CD4-positive, alpha-beta T cell (primary cell): Measurements from ENCODE around the gene BMI1. TPM values are rescaled to one million over a fixed set of nuclear protein-coding genes. Genes with fewer than 3 reads are reported as not detected.
"Not testable (repeated sequence)": the region's sequence is repeated elsewhere in the genome, so short reads cannot be mapped to it uniquely, and the experiment has no call there.

Source experiments
- ATAC-seq: fragments of 200-7000 bp; cut with Tn5 transposase; one replicate; pipeline ENCODE4 v1.10.0; 2022; ENCODE audit warnings: mild to moderate bottlenecking; ENCODE audit not compliant: poor library complexity
- CTCF ChIA-PET: fragments of 350-600 bp; sonication (Branson Sonifier 250); formaldehyde crosslinking; loops from one replicate; lab custom pipeline; 2021; ENCODE audit warnings: antibody characterized with exemption, inconsistent platforms; lab: Charles Lee
- POLR2A ChIA-PET: fragments of 350-600 bp; sonication (Branson Sonifier 250); formaldehyde crosslinking; loops from one replicate; lab custom pipeline; 2021; ENCODE audit warnings: antibody characterized with exemption, inconsistent platforms; lab: Charles Lee
- DNase-seq, 14 experiments: peaks; one replicate each; pipeline ENCODE4 v3.0.0-alpha.2; 2013 to 2020; ENCODE audit warnings: mixed read lengths in 2 of 14
- H3K27ac ChIP-seq, 2 donors: one replicate each; pipeline versions ENCODE4 v1.5.1 to v1.7.0; 2013; ENCODE audit warnings: low read length in 2 of 2, low read depth in 1 of 2, mild to moderate bottlenecking in 1 of 2
- H3K27me3 ChIP-seq, 2 experiments: 1 replicate in 1 of 2; 2 replicates in 1 of 2; pipeline versions ENCODE4 v1.6.1 to v1.7.0; 2013; ENCODE audit warnings: low read length in 2 of 2, control low read depth in 1 of 2, mild to moderate bottlenecking in 1 of 2, moderate library complexity in 1 of 2; ENCODE audit not compliant: insufficient read depth in 2 of 2, control insufficient read depth in 1 of 2
- H3K36me3 ChIP-seq: one replicate; pipeline ENCODE4 v1.6.1; 2013; ENCODE audit warnings: low read length, control low read depth; ENCODE audit not compliant: insufficient read depth
- H3K4me1 ChIP-seq: one replicate; pipeline ENCODE4 v1.6.1; 2013; ENCODE audit warnings: low read length, control low read depth; ENCODE audit not compliant: insufficient read depth
- H3K4me3 ChIP-seq: one replicate; pipeline ENCODE4 v1.5.1; 2013; ENCODE audit warnings: mild to moderate bottlenecking, low read length, moderate library complexity
- H3K9me3 ChIP-seq, 2 experiments: 1 replicate in 1 of 2; 2 replicates in 1 of 2; pipeline versions ENCODE4 v1.6.1 to v1.7.0; 2013; ENCODE audit warnings: low read length in 2 of 2, mild to moderate bottlenecking in 2 of 2, control low read depth in 1 of 2, moderate library complexity in 1 of 2; ENCODE audit not compliant: control insufficient read depth in 1 of 2, insufficient read depth in 1 of 2
- H3K27ac Mint-ChIP-seq: one replicate; pipeline ENCODE4 v1.8.0; 2020; ENCODE audit warnings: mixed read lengths
- H3K27me3 Mint-ChIP-seq: one replicate; pipeline ENCODE4 v1.8.0; 2021; ENCODE audit warnings: mixed read lengths
- H3K36me3 Mint-ChIP-seq: one replicate; pipeline ENCODE4 v1.8.0; 2021; ENCODE audit warnings: low read depth, mixed read lengths
- H3K4me1 Mint-ChIP-seq: one replicate; pipeline ENCODE4 v1.8.0; 2021; ENCODE audit warnings: low read depth, mixed read lengths
- H3K4me3 Mint-ChIP-seq: one replicate; pipeline ENCODE4 v1.8.0; 2020; ENCODE audit warnings: mild to moderate bottlenecking, mixed read lengths
- H3K9me3 Mint-ChIP-seq: one replicate; pipeline ENCODE4 v1.8.0; 2020; ENCODE audit warnings: mixed read lengths
- CTCF ChIP-seq: fragments of 200-600 bp; IDR thresholded peaks from one replicate; pipeline ENCODE4 v1.8.0; 2022; ENCODE audit warnings: antibody characterized with exemption, mild to moderate bottlenecking
- intact Hi-C, 2 experiments: fragments of 100-400 bp; cut with DNase I in 1 of 2; cut with micrococcal nuclease in 1 of 2; formaldehyde crosslinking; loops; one replicate each; pipeline versions ENCODE4 v1.15.1 to v1.9.0; 2023 to 2025; cut with DNase I, micrococcal nuclease
- total RNA-seq, 174 experiments: library from RNA in 2 of 174; stranded (reverse) in 2 of 174; gene quantifications; one replicate each; pipeline ENCODE4 v1.2.3 and lab custom pipeline; 2021 to 2026

BMI1 gene
- total RNA-seq, 2 experiments from 2014 or later: 65.4 to 69.3 TPM

GRCh38 chr10:22305721-22306120 lies 15.2 kb upstream of the BMI1 start:
- no peak overlapping the region for H3K27ac Mint-ChIP-seq
- Histone ChIP-seq H3K27ac (no peak overlapping the region), H3K4me3 (no peak overlapping the region), H3K27me3 (peaks cover 0 to 8% of the 10 kb centered on the region in 2 experiments), H3K36me3 (no peaks in the 10 kb centered on the region), H3K9me3 (no peaks in the 10 kb centered on the region), H3K4me1 (no peaks in the 10 kb centered on the region)
- no peaks in the 10 kb centered on the region for H3K36me3 Mint-ChIP-seq
- ATAC-seq: no peak
- no peaks in the 10 kb centered on the region for H3K9me3 Mint-ChIP-seq
- TF ChIP-seq CTCF: no peak
- CTCF ChIA-PET: interaction anchor here (0.5 kb wide), 1 partner anchor 60 kb away, joined by 3 read pairs; no protein-coding TSS in a partner anchor
- no peaks in the 10 kb centered on the region for H3K27me3 Mint-ChIP-seq
- intact Hi-C loops: no loop called here
- no peak overlapping the region for H3K4me3 Mint-ChIP-seq
- no peak for DNase-seq
- no peaks in the 10 kb centered on the region for H3K4me1 Mint-ChIP-seq
- POLR2A ChIA-PET: no interaction called here

- peaks cover 0 to 8% of the 10 kb centered on the region in 2 experiments for H3K27me3 ChIP-seq
- H3K4me1 ChIP-seq: no peaks in the 10 kb centered on the region
- no peak for ATAC-seq
- H3K9me3 ChIP-seq: no peaks in the 10 kb centered on the region
- ChIA-PET CTCF (no interaction called here), POLR2A (interaction anchor here (1.3 kb wide), 1 partner anchor 11 kb away, joined by 4 read pairs; no protein-coding TSS in a partner anchor)
- Mint-ChIP-seq H3K36me3 (no peaks in the 10 kb centered on the region), H3K27me3 (no peaks in the 10 kb centered on the region), H3K4me1 (no peaks in the 10 kb centered on the region), H3K9me3 (no peaks in the 10 kb centered on the region), H3K27ac (no peak overlapping the region), H3K4me3 (no peak overlapping the region)
- no peaks in the 10 kb centered on the region for H3K36me3 ChIP-seq
- no peak for TF ChIP-seq CTCF
- intact Hi-C loops: no loop called here
- H3K27ac ChIP-seq: no peak overlapping the region
- H3K4me3 ChIP-seq: no peak overlapping the region
- DNase-seq: no peak
These were observed 12.5 kb upstream of the BMI1 start for GRCh38 chr10:22308390-22308789.

- Histone ChIP-seq H3K4me3 (no peak overlapping the region), H3K27me3 (peaks cover 0 to 4% of the 10 kb centered on the region in 2 experiments), H3K4me1 (no peaks in the 10 kb centered on the region), H3K9me3 (no peaks in the 10 kb centered on the region), H3K36me3 (no peaks in the 10 kb centered on the region), H3K27ac (no peak overlapping the region)
- intact Hi-C loops: no loop called here
- no peaks in the 10 kb centered on the region for H3K9me3 Mint-ChIP-seq
- DNase-seq (no peak), ATAC-seq (no peak)
- ChIA-PET CTCF (interaction anchor here (1.6 kb wide), 1 partner anchor 14 kb away, joined by 3 read pairs; no protein-coding TSS in a partner anchor), POLR2A (no interaction called here)
- no peak overlapping the region for H3K27ac Mint-ChIP-seq
- H3K36me3 Mint-ChIP-seq: no peaks in the 10 kb centered on the region
- no peaks in the 10 kb centered on the region for H3K4me1 Mint-ChIP-seq
- H3K27me3 Mint-ChIP-seq: no peaks in the 10 kb centered on the region
- TF ChIP-seq CTCF: no peak
- no peak overlapping the region for H3K4me3 Mint-ChIP-seq
These were observed 11.5 kb upstream of the BMI1 start for GRCh38 chr10:22309180-22310000.

DNA sequence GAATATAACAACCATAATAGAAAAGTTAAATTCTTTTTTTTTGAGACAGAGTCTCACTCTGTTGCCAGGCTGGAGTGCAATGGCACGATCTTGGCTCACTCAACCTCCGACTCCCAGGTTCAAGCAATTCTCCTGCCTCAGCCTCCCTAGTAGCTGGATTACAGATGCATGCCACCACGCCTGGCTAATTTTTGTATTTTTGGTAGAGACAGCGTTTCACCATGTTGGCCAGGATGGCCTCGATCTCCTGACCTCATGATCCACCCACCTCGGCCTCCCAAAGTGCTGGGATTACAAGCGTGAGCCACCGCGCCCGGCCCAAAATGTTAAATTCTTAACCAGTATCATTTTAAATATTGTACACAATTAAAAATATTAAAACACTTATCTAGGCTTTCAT lies 10.9 kb upstream of the BMI1 start:
- ATAC-seq, H3K4me1 Mint-ChIP-seq, H3K36me3 ChIP-seq, H3K9me3 ChIP-seq, H3K27me3 Mint-ChIP-seq, DNase-seq, H3K27me3 ChIP-seq, POLR2A ChIA-PET, H3K4me3 ChIP-seq, H3K4me1 ChIP-seq, H3K27ac Mint-ChIP-seq, H3K36me3 Mint-ChIP-seq, H3K27ac ChIP-seq, H3K4me3 Mint-ChIP-seq, H3K9me3 Mint-ChIP-seq: not testable (repeated sequence)
- intact Hi-C loops: loop anchor here in 1 of 2 experiments (5.0 kb wide), 2 partner anchors 48 to 303 kb away; no protein-coding TSS in a partner anchor
- CTCF ChIA-PET: interaction anchor here (1.6 kb wide), 1 partner anchor 15 kb away, joined by 3 read pairs; no protein-coding TSS in a partner anchor
